HG02642 (cell line): ENCODE data around the gene MARF1.
"Not testable (repeated sequence)": the region's sequence is repeated elsewhere in the genome, so short reads cannot be mapped to it uniquely, and the experiment has no call there.

Source experiments
- ATAC-seq: cut with Tn5 transposase; IDR thresholded peaks from one replicate; pipeline ENCODE4 v1.9.1; 2021; ENCODE audit warnings: mild to moderate bottlenecking; ENCODE audit not compliant: unreplicated experiment, poor library complexity

Gene MARF1

GRCh38 chr16:15574614-15574948 is 68.4 kb downstream of the MARF1 start:
- ATAC-seq: no peak

- not testable (repeated sequence) for ATAC-seq
Measured at GRCh38 chr16:15573896-15574613, 68.9 kb downstream of the MARF1 start.

- ATAC-seq: no peak
Measured at GRCh38 chr16:15573274-15573895, 69.6 kb downstream of the MARF1 start.

- ATAC-seq: no peak
Measured at GRCh38 chr16:15572329-15573001, 70.5 kb downstream of the MARF1 start.

- no peak for ATAC-seq
Measured at GRCh38 chr16:15571557-15571956, 71.4 kb downstream of the MARF1 start.

GRCh38 chr16:15570666-15571065 is 72.3 kb downstream of the MARF1 start:
- not testable (repeated sequence) for ATAC-seq

GRCh38 chr16:15567823-15568222 is 75.1 kb downstream of the MARF1 start:
- no peak for ATAC-seq

- no peak for ATAC-seq
Measured at GRCh38 chr16:15566095-15566494, 76.9 kb downstream of the MARF1 start.

GRCh38 chr16:15564604-15565339 is 78.2 kb downstream of the MARF1 start:
- ATAC-seq: no peak

- no peak for ATAC-seq
Measured at GRCh38 chr16:15559176-15559575, 83.8 kb downstream of the MARF1 start.

GRCh38 chr16:15557258-15557657 is 85.7 kb downstream of the MARF1 start:
- no peak for ATAC-seq

GRCh38 chr16:15556130-15556529 is 86.8 kb downstream of the MARF1 start:
- ATAC-seq: no peak

GRCh38 chr16:15553313-15554088 is 89.5 kb downstream of the MARF1 start:
- ATAC-seq: no peak

GRCh38 chr16:15552507-15552906 is 90.4 kb downstream of the MARF1 start:
- ATAC-seq: no peak

GRCh38 chr16:15548482-15548891 is 94.5 kb downstream of the MARF1 start:
- no peak for ATAC-seq

- no peak for ATAC-seq
Measured at GRCh38 chr16:15547768-15548096, 95.2 kb downstream of the MARF1 start.

GRCh38 chr16:15547072-15547767 is 95.7 kb downstream of the MARF1 start:
- ATAC-seq: not testable (repeated sequence)

GRCh38 chr16:15545544-15545943 is 97.4 kb downstream of the MARF1 start:
- no peak for ATAC-seq

GRCh38 chr16:15544405-15544804 is 98.5 kb downstream of the MARF1 start:
- no peak for ATAC-seq
